NCI-H1048 (cell line): ENCODE measurements around the gene EN1.

ENCODE experiments used
- DNase-seq: peaks from one replicate; lab custom pipeline; 2025; lab: John Stamatoyannopoulos, UW

EN1 gene

DNA sequence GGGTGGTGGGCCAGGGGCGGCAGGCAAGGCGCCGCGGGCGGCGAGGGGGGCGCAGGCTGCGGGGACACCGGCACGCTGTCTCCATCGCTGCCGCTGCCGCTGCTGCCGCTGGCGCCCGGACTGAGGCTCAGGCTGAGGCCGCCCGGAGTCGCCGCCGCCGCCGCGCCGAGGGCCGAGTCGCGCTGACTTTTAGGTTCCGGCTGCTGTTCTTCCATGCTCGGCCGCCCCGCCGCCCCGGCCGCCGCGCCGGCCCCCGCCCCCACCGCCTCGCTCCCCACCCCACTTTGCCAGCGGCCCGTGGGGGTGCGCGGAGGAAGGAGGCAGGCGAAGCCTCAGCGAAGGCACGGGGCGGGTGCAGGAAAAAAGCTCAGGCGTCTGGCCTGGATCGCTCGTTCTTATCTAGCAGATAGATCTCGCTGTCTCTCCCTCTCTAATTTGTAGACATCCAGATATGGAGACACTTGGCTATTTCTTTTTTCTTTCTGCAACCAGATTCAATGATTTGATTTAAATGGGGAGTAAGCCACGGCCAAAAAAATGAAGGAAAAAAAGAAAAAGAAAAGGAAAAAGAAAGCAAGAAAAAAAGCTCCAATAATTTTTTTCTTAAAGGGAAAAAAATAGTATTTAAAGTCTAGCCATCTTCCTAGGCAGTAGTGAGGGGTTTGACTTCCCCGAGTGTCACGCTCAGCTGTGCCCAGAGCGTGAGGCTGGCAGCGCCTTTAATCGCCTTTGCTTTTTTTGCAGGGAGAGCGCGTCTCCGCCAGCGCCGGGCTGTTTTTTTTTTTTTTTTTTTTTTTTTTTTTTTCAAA, at the start of gene EN1:
Gene EN1 (minus strand): TSS at position 696 of the 809 bp plus-strand sequence. CDS start 481 bp downstream, at position 215.
- DNase-seq = no peak

DNA sequence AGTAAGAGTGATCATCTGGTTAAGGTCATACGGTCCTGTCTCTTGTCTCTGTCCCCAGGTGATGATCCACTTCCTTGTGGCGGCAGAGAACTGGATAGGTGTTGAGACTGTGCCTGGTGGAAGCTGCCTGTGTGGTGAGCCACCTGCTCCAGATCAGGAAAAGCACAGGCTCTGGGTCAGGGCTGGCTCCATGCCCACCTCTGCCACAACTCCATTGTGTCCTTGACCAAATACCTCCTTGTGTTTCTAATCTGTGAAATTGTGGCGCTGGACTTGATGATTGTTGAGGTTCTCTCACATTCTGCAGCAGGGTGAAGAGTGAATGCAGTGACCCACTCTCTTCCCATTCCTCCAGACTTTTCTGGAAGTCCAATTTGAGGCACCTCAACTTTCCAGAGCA, 45.7 kb upstream of the EN1 start:
- DNase-seq = no peak

DNA sequence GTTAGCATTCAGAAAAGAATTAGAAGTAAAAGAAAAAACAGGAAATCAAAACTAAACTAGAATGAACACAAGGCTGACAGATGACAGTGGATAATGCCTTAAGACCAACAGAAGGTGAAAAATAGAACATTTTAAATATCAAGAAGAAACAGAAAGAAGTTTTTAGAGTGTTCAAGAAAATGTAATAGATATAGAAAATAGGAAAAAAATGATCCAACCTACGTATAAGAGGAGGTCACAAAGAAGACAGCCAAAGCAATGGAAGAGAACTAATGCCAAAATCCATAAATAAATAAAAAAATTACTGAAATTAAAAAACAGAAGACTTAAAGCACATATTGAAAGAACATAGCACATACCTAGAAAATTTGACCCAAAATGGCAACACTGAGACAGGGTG, 42.5 kb upstream of the EN1 start:
- DNase-seq = no peak

DNA sequence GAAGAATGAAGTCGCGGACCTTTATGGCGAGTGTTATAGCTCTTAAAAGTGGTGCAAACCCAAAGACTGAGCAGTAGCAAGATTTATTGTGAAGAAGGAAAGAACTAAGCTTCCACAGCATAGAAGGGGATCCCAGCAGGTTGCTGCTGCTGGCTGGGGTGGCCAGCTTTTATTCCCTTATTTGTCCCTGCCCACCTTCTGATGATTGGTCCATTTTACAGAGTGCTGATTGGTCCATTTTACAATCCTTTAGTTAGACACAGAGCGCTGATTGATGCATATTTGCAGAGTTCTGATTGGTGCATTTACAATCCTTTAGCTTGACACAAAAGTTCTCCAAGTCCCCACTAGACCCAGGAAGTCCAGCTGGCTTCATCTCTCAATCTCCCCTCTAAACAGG, 36.3 kb upstream of the EN1 start:
- no peak for DNase-seq

DNA sequence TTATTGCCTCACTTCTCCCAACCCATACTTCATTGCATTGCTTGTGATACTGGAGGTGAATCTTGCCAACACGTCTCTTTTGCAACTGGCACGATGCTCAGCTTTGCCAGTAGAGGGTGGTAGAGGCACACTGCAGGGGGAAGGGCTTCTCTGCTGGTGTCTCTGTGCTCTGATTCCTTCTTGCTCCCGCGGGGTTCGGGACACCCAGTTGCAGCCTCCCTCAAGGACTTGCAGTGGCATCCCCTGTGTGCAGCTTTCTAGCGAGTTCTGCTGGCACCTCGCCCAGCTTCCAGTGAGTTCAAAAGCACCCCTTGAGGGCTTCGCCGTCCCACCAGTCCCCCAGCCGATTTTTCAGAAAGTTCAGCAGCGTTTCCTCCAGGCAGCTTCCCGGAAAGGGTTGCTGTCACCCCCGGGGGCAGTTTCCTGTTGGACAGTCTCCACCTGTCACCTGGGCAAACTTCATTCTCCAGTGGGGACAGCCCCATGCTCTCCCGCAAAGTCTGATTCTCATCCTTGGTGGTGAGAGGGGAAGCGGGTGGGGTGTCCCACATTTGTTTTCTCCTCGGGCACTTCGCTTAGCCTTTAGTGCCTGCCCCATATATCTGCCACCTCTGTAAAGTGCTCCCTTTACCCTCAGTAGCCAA, 35.4 kb upstream of the EN1 start:
- DNase-seq = peak; percentile 33

DNA sequence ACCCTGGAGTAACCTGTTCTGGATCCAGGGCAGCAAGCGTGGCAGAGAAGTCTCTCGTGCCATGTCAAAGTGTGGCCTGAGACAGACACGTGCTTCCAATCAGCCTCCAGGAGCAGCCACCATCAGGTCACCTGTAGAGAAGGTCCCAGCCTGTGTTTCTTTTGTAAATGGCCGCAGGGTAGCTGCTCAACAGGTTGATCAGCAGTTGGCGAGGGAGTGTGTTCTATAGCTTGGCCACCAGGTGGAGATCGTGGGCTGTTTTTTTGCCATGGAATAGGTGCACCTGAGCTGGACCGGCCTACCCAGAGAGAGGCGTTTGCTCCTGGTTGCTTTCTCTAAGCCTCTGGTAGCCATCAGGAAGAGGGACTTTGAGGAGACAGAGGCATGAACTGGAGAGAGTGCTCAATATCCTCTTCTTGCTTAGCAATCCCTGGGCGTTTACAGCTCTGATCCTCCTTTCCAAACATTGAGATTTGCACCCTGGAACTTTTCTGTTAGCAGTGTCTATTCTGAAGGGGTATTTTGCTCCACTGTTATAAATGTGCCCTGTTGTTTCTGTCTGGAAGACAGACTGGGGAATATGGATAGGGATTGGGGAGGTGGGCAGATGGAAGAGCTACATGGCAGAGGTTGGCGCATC, 34.2 kb upstream of the EN1 start:
- peak; percentile 35 for DNase-seq

DNA sequence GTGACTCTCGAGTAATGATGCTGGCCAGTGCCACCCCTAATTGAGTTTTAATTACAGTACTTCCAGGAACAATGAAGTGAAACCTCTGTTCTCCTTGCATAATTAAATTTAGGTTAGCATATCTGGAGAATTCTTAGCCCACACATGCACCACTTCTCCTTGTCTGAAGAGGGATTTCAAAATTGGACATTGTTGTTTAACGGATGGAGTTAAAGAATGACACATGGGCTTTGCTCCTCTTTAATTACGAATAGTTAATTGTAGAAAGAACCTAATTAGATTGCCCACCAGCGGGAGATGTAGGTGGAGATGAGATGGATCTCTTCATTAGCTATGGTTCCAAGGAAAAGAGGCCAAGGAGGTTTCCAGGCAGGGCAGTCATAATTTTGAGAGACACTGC, 33.1 kb upstream of the EN1 start:
- DNase-seq = no peak

DNA sequence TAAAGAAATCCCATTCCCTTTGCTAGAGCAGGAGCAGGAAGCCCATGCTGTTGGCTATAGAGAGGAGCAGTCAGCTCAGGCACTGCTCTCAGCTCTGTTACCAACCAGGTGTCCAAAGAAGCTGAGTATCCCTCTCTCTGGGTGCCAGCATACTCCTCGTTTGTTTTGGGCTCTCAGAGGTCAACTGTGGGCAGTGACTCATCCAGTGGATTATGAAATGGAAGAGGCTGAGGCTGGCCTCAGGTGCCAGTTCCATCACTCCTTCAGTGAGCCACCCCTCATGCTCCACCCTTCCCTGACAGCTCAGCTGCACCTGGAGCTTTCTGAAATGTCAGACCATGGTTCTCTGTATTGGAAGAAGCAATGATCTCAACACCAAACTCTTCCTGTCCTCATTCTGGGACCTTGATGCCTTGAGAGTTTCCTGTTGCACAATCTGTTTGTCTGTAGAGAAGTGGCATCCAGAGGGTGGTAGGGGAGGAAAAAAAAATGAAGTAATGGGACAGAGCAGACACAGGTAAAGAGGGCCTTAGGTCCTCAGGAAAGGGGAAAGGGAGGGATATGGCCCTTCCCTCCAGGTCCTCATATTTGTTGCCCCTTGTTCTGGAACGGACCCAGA, 31.2 kb upstream of the EN1 start:
- no peak for DNase-seq

DNA sequence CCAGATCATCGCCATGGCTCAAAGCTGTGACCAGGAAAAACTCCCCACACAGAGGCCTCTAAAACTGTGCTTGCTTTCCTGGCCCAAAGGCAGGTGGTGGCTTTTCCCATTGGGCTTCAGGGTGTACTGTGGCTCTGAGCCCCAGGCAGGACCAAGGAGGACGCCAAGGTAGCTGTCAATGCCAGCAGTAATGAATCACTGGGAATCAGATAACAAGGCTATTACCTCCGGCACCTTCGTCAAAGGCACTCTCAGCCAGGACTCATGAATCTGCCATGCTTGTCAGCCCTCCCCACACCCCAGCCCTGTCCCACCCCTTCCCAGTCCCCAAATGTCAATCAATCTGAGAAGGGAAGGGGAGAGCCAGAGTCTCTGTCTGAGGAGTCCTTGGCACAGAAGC, 27.9 kb upstream of the EN1 start:
- no peak for DNase-seq

DNA sequence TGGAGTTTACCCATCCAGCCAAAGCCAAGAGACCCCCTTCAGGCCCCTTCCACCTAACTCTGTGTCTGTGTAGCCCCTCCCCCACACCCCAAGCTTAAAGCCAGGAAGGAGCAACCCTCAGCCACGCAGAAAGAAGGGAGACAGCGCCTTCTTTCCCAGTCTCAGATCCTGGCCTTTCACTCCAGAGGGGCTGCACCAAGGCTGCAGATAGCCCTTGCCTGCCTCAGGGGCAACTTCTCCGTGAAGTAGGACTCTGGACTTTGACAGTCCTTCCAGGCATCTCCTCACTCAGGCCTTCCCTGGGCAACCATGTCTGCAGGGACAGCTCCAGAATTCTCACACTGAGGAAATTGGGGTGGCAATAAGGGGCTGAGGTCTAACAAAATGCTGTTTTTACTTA, 26.9 kb upstream of the EN1 start:
- no peak for DNase-seq

DNA sequence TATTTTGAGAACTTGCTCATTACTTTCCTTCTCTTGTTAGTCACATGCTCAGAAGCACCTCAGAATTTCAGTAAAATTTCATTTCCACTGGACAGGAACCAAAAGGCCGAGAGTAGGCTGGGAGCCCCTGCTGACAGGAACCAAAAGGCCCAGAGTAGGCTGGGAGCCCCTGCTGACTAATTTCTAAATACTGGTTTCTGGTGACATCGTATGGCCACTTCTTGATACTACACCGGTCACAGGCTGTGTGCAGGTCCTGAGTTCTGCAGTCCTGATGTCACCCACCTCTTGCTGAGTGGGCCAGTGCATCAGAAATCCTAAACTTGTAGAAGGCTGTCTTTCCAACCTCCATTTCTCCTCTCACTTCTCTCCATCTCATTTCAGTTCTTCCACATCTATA, 17.7 kb upstream of the EN1 start:
- no peak for DNase-seq

DNA sequence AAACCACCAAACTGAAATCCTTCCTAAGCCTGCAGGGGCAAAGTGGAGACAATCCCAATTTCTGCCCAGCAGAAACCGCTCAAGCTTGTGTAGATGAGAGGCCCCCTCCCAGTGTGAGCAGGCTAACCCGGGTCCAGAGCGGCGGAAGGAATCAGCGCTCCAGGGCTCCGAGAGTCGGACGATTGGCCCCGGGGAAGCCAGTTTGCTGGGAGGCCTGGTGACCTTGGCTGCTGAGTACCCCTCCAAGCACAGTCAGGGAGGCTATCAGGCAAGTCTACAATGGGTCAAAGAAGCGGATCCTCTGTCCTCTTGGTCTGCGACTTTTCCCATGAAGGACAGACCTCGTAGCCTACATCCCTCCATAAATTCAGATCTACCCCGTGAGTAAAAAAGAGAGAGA, 16.8 kb upstream of the EN1 start:
- no peak for DNase-seq

DNA sequence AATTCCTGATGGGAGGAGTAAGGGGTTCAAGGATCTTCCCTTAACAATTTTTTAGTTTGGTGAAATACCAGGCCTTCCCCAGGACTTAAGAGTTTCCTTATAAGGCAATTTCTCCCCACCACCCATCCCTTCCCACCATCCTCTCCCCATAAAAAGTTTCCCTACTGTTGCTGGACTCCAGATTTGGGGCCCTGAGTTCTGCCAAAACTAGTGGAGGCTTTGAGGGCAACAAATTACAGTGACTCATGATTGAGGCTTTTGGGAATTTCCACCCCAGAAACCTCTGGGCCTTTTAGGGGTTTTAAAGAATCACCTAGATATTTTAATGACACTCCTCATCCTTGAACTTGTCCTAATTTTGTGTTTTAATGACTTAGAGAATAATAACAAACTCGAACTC, 14.3 kb upstream of the EN1 start:
- no peak for DNase-seq

DNA sequence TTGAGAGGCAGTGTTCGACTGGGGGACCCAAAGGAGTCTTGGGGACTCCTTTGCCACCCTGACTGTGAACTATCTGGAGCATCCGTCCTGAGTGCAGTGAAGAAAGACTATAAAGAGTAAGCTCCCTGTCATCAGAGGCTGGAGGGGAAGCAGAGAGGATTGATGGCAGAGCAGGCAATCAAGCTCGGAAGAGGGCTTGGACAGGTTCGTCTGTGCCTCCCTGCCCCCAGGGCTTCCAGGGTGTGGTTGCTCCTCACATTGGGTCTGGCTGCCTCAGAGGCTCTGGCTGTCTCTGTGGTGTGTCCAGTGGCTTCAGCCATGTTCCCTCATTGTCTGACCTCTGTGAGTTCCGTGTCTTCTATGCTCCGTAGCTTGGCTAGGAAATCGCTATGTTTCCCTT, 13.8 kb upstream of the EN1 start:
- DNase-seq = no peak

DNA sequence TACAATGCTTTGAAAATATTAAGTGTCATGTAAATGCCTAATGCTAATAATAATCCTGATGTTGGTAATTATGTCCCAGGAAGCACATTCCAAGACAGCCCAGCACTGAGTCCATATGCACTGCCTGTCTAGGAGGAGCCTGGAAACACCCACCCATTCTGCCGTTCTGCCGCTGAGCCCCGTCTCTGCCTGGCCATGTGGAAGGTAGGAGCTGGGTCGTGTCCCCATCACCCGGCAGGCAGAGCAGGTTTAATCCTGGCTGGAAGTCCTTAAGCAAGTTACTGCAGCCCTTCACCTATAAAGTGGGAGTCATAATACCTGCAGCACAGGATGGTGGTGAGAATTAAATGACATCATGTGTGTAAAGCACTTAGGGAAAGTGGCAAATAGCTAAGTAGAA, 13.1 kb upstream of the EN1 start:
- DNase-seq = no peak

DNA sequence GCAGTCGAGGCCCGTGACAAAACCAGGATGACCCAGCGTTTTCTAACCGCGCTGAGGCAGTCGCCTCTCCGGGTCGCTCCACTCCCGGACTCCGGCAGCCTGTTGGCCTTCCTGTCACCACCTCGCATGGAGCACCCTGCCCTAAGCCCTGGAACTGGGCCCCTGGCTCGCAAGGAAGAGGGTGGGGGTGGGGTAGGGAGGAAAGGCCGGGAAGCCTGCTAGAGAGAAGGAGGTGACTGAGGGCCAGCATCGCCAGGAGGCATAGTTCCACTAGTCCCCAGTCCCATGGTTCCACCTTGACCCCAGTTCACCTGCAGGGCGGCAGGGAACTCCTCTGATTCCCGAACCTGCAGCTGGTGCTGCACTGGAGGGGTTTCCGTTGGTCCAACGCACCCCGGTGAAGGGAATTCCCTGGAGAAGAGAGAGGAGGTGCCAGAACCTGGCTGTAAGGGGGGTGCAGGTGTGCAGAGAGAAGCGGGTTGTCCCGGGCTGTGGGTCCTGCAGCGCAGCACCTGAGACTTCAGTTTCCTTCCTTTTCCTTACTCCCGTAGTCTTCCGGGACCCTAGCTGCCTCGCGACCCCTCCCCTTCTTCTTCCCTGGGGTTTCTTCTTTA, 11.8 kb upstream of the EN1 start:
- no peak for DNase-seq

DNA sequence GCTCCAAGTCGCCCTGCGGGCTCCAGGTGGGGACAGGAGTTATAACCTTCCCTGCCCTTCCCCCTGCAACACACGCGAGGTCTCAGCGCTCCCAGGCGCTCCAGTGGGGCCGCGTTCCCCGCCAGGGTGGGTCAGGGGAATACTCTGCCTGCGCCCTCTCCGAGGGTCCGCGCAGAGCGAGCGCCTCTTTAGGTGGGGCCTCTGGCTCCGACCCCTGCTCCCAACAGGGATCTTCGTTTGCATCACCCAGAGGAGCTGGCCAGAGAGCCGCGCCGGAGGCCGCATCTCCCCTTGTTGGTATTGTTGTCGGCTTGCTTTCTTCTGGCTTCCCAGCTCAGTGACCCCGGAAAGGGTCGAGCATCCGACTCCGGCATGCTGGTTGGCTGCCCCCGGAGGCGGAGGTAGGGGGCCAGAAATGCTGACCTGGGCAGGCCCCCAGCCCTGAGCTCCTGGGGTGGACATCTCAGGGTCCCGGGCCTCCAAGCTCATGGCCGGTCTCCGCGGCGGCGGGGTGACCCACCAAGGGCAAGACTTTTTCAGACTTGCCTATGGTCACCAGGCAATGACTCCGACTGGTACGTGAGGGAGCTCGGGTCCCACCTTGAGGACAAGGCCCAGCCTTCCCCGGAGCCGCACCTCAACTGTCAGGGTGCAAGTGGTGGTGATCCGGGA, 11.2 kb upstream of the EN1 start:
- DNase-seq = no peak

DNA sequence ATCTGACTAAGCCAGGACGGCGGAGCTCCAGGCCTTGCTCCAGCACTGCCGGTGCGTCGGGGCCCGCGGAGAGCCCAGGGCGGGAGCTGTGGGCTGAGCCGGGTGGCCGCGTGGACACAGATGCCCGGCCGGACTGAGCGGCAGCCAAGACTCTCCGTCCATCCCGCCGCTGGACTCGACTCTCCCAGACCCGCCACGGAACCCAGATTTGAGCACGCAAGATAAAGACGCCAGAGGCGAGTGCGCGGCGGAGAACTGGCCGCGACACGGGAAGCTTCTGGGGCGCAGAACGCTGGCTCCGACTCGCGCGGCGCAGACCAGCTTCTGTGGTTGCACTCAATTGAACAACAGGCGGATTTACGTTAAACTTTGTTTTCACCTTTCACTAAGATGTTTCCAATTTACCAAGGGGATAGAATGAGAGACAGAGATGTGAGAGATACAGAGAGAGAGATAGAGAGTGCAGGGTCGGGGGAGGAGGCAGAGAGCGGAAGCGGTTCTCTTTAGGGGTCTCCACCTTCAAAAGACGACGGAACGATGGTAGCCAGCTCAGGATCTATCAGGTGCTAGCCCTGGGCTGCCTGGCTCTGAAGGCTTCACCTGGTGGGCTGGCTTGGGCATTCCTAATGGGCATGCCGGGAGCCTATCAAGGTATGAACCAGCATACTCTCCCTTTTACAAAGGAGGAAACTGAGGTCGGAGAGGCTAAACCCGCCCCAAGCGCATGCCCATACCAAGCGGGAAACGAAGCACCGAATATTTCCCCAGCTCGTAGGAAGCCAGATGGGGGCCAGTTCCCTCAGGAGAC, 10.4 kb upstream of the EN1 start:
- no peak for DNase-seq

DNA sequence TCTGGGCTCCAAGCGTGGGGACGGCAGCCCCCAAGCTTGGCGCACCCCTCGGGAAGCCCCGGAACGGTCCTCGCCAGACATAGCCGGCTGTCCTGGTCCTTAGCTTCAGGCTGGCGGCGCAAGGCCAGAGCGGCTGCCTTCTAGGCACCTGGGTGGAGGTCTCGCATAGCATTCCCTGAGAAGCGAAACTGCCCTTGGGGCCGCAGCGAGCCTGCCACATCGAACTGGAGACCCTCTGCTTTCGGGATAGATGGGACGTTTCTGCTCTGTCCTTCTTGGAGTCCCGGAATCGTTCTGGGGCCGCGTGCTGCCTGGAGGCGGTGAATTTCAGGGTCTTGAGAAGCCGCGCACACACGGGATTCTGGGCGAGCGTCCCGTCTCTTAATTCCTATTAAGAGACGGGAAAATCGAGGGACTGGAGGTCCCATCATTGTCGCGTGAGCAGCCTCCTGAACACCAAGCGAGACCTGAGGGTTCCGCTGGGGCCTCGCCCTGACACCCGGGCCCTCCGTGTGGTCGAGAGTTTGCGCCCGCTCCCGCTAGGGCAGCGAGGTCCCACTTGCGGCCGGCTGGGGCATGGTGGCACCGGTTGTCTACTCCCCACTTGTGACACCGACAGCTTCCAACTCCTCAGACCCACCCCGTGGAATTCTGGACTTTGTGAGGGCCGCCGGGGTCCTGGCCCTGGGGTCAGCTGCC, 9.7 kb upstream of the EN1 start:
- no peak for DNase-seq

DNA sequence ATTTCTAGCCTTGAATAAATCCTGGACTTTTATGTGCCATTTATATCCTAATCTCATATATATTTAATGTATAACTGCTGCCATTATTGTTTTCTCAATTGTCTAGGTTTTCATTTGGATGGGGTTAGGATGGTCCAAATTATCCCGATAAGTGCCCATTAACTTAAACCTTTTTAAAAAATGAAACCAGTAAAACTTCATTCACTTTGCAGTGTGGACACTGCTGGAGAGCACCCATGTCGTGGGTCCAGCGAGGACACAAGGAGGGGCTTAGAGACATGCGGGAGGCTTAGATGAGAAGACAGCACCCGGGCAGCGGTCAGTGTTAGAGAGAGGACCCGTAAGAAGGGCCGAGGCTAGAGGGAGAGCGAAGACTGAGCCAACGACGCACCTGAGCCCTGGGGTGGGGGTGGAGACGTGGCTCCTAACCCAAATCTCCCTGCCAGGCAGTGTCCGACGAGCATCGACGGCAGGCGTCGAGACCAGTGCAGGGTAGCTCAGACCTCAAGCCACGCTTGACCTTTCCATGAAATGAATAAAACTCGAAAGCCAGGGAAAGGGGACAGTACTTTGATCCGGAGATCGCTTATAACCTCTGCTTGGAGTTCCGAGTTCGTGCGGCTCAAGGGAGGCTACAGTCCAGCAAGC, 9.0 kb upstream of the EN1 start:
- no peak for DNase-seq
